Renal pelvis (tissue), 4 donors: ENCODE results near the gene GOLT1A. TPM values are rescaled to one million over a fixed set of nuclear protein-coding genes. Genes with fewer than 3 reads are reported as not detected.
"Not testable (repeated sequence)": the region's sequence is repeated elsewhere in the genome, so short reads cannot be mapped to it uniquely, and the experiment has no call there.

Source experiments
- DNase-seq: peaks from one replicate; pipeline ENCODE4 v3.0.0-alpha.2; 2013
- polyA plus RNA-seq, 3 donors: library from polyadenylated mRNA; unstranded; fragments of 120-200 nt; gene quantifications; one replicate each; pipeline ENCODE4 v1.2.1, GENCODE V29; 2013; ENCODE audit not compliant: insufficient read length in 3 of 3

GOLT1A gene
- polyA plus RNA-seq, 3 donors: 3.0 to 4.1 (median 4.0) TPM

- DNase-seq: no peak
Observed at GRCh38 chr1:204251286-204251685, 37.5 kb upstream of the GOLT1A start.

DNA sequence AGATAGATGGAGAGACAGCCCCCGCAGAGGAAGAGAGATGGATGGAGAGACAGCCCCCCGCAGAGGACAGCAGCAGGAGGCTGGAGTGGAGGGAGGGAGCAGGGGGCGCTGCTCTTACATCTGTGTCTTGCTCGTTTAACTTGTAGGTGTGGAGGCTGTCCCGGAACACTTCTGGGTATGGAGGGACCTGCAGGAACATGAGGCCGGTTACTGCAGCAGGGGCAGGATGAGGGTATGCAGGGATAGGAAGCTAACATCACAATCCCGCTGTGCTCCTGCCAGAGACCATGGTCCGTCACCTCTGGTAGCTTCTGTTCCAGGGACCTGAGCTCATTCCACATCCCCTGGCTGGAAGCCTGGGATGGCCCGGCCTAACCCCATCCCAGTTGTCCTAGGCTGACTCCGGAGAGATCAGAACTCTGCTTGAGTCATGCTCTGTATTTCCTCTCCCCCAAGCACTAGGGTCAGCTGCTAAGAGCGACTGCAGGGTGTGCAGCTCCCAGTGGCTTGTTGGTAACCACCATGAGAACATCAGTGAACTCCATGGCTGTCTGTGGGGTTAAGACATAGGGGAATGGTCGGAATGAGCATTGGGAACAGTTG is 36.7 kb upstream of the GOLT1A start:
- no peak for DNase-seq

DNA sequence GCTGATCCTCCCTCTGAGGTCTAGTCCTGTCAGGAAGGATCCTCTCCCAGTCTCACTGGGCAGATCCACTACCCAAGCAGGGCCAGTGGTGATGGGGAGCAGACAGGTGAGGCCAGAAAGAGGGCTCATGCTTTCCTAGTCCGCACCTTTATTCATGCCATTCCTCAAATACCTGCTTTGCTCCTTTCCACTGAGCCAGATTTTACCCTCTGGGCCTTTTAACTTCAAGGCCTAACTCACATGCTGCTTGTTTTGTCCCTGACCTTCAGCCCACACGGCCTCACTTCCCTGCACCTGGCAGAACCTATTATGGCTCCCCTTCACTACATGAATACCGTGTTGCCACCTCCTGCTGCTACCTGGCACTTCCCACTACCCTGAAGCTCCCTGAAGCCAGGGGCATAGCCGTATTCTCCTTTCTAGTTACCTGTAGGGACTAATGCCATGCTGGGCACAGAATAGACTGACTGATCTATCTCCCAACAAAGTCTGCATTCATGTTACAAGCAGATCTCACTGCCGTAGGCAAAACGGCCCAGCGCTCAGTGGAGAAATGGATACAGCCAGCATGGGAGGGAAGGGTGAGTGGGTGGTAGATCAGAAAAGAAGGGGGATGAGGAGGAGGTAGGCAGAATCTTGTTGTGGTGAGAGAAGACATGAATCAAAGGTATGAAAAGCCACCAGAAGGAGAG is 36.1 kb upstream of the GOLT1A start:
- no peak for DNase-seq

- DNase-seq: no peak
Observed at GRCh38 chr1:204248954-204249353, 35.2 kb upstream of the GOLT1A start.

DNA sequence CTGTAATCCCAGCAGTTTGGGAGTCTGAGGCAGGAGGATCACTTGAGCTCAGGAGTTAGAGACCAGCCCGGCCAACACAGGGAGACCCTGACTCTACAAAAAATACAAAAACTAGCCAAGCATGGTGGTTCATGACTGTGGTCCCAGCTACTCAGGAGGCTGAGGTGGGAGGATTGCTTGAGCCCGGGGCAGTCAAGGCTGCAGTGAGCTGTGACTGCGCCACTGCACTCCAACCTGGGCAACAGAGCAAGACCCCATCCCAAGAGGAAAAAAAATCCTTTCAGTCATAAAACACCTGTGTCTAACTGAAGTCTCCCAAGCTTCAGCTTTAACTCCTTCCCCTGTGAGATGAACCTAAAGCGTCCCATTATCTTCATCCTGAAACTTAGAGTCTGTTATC is 33.1 kb upstream of the GOLT1A start:
- DNase-seq: no peak

- no peak for DNase-seq
Observed at GRCh38 chr1:204242920-204243319, 29.1 kb upstream of the GOLT1A start.

- no peak for DNase-seq
Observed at GRCh38 chr1:204241914-204242313, 28.1 kb upstream of the GOLT1A start.

- DNase-seq: no peak
Observed at GRCh38 chr1:204241050-204241449, 27.3 kb upstream of the GOLT1A start.

DNA sequence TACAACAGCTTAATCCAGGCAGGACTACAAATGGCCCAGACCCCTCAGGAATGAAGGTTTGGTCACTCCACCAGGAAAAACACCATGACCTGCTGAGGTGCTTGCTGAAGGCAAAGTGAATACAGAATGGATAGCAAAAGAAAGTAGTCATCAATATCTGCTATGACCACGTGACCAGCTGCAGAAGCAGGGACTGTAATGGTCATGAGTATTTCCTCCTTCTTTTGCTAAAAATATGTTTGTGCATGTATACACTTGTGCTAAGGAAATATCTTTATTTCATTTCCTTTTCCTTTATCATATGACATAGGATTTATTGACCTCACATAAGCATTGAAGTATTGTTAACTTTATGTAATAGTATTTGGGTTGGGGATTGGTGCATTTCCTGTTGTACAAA is 26.4 kb upstream of the GOLT1A start:
- DNase-seq: no peak

- DNase-seq: not testable (repeated sequence)
Observed at GRCh38 chr1:204239401-204239800, 25.6 kb upstream of the GOLT1A start.

GRCh38 chr1:204238520-204238919 is 24.7 kb upstream of the GOLT1A start:
- DNase-seq: not testable (repeated sequence)

DNA sequence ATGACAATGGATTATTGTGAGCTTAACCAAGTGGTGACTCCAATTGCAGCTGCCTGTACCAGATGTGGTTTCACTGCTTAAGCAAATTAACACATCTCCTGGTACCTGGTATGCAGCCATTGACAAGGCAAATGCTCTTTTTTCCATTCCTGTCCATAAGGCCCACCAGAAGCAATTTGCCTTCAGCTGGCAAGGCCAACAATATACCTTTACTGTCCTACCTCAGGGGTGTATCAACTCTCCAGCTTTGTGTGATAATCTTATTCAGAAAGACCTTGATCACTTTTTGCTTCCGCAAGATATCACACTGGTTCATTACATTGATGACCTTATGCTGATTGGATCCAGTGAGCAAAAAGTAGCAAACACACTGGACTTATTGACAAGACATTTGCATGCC is 23.7 kb upstream of the GOLT1A start:
- not testable (repeated sequence) for DNase-seq

GRCh38 chr1:204232526-204232925 is 18.7 kb upstream of the GOLT1A start:
- DNase-seq: no peak

- no peak for DNase-seq
Observed at GRCh38 chr1:204230211-204230610, 16.4 kb upstream of the GOLT1A start.

DNA sequence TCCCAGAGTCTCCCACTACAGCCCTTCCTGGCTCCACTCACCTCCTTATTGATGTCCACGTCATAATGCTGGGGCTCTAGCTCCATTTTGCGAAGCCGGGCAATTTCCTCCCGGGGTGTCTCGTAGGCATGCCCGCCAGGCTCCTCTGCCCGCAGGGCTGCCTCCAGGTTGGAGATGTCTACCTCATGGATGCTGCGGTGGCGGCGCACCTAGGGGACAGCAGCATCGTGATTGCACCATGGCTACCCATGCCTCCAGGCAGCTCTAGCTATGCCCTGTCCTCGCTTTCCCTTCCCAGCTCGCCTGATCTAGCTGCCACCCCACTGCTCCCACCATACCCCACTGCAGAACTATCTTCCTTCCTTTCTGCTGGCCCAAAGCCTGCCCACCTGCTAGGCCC is 15.1 kb upstream of the GOLT1A start:
- DNase-seq: no peak

DNA sequence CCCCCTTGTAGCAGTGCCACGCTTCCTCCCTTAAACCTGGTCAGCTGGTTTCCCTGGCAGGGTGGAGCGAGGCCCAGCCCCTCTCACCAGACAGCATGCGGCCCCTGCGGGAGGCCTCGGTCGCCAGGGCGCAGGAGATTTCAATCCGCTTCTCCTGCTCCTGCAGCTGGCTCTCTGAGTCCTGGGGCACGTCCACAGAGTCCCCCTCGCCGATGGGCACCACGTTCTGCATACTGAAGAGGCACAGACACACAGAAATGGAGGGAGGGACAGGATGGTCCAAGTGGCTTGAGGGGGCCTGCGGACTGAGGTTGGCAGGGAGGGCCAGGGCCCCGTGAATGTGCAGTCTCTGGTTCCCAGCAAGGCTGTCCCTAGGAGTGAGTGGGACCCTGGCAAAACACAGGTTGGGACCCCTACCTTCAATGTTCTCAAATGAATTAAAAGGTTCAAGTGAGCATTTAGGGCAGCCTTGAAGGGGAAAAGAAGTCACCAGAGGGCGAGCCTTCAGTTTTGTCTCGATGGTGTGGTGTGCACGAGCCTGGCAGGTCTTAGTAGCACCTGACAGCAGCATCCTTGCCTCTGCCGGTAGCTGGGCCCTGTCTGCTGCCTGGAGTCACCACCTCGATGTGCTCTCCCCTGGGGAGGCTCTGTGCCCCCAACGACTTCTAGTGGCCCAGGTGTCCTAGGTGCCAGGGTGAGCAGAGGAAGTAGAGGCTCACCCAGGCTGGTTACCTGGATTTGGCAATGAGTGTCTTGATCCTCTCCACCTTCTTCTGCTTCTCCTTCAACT is 14.4 kb upstream of the GOLT1A start:
- no peak for DNase-seq

DNA sequence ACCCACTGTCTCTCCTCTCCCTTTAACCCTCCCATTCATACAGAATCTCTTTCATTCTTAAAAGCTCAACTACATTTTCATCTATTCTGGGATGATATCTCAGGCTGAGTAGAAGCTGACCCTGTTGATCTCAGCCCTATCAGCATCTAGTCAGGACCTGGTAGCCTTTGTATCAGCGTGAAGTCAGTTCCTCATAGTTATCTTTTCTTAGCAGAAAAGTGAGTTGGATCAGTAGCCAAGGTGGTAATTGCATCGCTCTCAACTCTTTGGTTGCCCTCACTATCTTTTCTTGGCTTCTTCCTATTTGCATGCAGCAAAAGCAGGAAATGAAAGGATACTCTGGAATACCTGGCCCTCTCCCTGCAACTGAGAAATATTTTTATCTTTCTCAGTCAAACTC is 13.6 kb upstream of the GOLT1A start:
- no peak for DNase-seq

DNA sequence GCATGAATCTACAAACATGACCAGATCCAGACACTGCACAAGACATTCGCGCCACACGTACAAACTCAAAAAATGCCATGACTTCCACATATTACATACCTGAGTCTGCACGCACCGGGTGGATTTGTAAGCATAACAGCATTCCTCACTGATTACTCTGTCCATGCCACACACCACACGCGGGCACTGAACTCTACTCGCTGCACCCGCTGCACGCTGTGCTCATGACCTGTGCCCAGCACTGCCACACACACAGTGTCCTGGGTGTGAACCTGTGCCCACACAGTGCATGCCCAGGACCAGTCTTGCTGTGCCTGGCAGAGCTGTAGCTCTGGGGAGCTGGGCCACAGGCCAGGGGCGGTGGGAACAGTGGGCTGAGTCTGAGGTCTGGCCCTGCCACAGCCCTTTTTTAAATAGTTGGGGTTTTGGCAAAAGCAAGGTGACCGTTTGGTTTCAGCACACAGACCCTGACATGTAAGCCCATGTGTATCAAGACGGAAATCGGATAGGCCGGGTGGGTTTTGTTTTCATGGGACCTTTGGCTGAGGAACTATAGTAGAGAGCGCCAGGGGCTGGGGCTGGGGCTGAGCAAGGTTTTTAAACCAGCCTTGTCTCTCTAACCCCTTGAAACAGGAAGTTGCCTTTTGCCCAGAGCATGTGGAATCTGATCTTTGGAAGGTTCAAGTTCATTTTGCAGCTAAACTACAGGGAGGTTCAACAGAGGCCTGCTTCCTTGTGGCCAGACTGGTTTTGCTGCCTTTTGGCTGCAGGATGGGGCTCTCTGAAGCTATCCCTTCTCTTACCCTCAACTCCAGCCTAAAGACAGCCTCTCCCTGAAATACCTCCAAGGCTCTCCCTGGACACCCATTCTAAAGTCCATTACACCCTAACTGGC is 12.3 kb upstream of the GOLT1A start:
- DNase-seq: no peak

- DNase-seq: no peak
Observed at GRCh38 chr1:204224655-204225054, 10.9 kb upstream of the GOLT1A start.

- no peak for DNase-seq
Observed at GRCh38 chr1:204223129-204223860, 9.5 kb upstream of the GOLT1A start.

DNA sequence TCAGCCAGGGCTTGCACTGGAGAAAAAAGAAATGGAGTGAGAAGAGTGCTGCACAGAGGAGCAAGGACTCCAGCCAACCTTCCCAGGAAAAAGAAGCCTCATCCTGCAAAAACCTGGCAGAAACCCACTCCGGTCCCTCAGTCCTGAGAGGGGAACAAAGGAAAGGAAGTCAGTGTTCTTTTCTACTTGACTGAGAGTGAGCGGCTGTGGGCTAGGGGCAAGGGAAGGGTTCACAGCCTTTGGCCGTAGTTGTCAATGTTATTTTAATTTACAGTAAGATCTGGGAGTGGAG is 8.9 kb upstream of the GOLT1A start:
- DNase-seq: no peak
